GM21360 (cell line): ENCODE results near the gene ZC3H7B.
A peak's percentile ranks its signal among the peaks of the same experiment; 100 is the strongest.
"Not testable (repeated sequence)": the region's sequence is repeated elsewhere in the genome, so short reads cannot be mapped to it uniquely, and the experiment has no call there.

Experiments
- ATAC-seq: cut with Tn5 transposase; IDR thresholded peaks from one replicate; pipeline ENCODE4 v1.9.1; 2021; ENCODE audit warnings: mild to moderate bottlenecking, moderate library complexity; ENCODE audit not compliant: unreplicated experiment

Gene ZC3H7B

DNA sequence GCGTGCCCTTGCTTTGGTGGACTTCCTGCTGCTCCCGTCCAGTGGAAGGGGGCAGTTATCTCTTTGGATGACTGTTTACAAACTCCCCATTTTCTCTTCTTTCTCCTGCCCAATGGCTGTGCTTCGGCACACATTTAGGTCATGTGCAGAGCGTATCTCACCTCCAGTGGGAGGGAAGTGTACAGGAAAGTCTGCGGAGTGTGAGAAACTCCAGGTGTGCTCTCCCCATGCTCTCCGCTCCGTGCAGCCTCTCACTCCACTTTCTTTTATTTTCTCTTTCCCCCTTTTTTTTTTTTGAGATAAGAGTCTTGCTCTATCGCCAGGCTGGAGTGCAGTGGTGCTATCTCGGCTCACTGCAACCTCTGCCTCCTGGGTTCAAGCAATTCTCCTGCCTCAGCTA, 68.5 kb downstream of the ZC3H7B start:
- ATAC-seq, result no peak

DNA sequence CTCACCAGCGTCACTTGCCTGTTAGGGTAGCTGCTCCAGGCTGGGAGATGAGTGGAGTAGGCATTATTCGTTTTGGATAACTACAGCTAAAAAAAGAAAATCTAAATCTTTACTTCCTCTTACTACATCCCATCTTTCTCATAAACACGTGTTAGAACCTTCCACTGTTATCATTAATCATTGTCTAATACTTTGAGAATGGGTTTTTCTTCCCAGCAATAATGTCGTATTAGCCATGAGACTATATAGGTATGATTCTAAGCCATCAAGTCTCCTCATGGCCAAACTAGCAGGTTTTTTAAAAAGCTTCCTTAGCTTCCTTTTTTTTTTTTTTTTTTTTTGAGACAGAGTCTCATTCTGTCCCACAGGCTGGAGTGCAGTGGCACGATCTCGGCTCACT, 76.5 kb downstream of the ZC3H7B start:
- ATAC-seq, result no peak

DNA sequence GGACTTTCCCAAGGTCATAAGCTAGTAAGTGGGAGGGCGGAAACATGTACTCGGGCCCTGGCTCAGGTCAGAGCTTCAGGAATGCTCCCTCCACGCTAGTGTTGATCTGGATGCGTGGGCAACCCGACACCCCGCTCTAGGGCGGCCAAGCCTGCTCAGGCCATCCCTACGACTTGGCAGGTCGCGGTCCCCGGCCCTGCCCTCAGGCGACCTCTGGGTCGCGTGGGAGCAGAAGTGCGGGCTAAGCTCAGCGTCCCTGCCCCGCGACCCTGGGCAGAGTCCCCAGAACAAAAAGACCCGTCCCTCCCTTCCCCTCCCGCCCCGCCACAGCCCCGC, 79.6 kb downstream of the ZC3H7B start:
- peak; percentile 13 for ATAC-seq

DNA sequence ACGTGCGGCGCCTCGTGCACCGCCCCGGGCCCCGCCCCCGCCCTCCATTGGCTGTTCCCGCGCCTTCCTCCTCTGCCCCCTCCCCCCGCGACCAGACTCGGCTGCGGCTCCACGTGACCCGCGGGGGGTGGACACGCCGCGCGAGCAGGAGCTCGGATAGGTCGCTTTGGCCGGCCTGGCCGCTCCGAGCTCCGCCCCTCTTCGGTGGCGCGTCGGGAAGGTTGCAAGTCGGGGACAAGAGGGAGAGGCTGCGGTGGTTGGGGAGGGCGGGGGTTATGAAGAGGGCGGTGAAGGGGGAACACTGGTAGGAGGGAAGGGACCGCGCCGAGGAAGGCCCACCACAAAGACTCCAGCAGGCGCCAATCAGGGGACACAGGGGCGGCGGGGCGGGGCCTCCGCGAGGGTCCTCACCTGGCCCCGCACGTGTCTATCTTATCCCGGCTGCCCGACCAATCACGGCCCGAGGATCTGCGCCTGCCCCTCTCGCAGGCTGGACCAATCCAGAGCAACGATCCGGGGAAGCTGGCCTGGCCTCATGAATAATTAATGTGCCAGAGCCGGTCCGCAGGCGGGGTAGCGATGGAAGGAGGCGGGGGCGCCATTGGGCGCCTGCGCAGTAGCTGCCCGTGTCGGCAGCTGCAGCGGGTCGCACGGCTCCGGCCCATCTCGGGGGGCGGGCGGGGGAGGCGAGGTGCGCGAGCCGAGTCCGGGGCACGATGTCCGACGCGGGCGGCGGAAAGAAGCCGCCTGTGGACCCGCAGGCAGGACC, 80.2 kb downstream of the ZC3H7B start, which contains the start of gene TEF:
Gene TEF (plus strand): TSS at position 614 of the 769 bp plus-strand sequence. CDS start 103 bp downstream, at position 717.
- peak; percentile 83 for ATAC-seq

DNA sequence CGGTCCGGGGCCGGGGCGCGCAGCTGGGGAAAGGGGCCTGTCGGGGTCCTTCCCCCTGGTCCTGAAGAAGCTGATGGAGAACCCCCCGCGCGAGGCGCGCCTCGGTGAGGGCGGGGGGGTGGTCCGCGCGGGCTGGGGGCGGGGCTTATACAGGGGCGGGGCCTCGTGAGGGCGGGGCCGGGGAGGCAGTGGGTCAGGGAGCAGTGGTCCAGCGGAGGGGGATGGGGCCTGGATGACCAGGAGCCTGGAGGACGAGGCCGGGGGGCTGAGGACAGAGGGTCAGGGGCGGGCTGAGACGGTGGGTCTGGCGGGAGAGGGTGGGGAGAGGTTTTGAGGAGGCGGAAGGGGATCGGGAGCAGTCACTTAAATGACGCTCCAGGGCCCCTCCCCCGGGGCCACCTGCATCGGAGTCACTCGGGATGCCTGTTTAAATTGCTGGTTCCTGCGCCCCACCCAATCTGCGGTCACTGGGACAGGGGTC, 80.8 kb downstream of the ZC3H7B start:
- peak; percentile 26 for ATAC-seq

DNA sequence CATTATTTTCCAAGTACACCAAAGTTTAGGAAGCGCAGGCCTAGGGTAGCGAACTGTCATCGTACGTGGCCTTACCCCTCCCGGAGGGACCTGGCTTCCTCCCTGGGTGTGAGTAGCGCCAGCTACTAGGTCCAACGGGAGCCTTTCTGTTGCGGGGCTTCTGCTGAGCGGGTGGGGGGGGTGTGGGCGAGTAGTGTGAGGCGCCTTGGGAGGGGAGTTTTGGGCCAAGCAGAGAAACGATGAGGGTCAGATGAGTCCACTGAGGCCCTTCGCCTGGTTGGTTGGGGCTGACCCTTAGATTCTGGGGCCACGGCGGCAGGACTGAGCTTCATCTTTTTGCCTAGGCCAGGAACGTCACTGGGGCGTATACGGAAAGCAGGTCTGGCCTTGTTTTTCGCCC, 81.3 kb downstream of the ZC3H7B start:
- no peak for ATAC-seq

DNA sequence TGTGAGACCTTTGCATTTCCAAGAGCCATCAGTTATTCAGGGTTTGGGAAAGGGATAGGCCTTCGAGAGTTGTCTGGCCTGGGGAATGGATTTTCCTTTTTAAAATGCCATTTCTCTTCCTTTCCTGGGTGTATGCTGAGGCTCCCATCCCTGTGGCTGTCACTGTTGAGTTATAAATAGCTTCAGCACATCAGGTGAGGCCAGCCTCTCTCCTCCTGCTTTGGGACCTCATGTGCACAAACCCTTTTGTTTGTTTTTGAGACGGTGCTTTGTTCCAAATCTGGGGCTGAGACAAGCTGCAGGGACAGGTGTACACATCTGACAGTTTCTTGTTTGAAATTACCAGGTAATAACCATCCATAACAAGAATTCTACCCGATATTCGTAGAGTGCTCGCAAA, 81.8 kb downstream of the ZC3H7B start:
- no peak for ATAC-seq

DNA sequence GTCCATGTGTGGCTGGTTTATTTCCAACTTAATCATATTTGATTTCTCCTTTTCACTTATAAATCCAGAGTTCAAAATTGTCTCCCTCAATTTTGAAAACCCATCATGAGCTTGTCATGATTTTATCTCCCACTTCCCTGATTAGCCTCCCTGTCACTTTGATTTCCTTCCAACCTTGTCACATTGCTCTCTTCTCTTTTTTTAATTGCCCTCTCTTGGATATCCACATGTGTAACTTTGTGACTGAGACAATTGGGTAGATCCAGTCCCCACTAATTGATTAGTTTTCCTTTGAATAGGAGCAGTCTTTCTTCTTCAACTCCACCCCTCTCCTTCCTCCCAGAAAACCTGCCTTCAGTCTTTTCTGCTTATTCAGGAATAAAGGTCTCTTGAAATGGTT, 82.8 kb downstream of the ZC3H7B start:
- ATAC-seq, result no peak

DNA sequence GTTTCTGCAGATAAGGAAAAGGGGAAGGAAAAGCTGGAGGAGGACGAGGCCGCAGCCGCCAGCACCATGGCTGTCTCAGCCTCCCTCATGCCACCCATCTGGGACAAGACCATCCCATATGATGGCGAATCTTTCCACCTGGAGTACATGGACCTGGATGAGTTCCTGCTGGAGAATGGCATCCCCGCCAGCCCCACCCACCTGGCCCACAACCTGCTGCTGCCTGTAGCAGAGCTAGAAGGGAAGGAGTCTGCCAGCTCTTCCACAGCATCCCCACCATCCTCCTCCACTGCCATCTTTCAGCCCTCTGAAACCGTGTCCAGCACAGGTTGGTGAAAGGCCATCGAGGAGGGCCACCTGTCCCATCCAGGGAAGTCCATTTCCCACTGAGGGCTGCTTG, 86.0 kb downstream of the ZC3H7B start:
- ATAC-seq, result no peak

DNA sequence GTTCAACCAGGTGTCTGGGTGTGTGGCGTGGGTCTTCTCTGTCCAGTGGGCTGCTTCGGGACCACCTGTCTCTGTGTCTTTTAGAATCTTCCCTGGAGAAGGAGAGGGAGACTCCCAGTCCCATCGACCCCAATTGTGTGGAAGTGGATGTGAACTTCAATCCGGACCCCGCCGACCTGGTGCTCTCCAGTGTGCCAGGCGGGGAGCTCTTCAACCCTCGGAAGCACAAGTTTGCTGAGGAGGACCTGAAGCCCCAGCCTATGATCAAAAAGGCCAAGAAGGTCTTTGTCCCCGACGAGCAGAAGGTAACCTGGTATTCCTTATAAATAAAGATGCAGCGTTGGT, 92.7 kb downstream of the ZC3H7B start:
- no peak for ATAC-seq

DNA sequence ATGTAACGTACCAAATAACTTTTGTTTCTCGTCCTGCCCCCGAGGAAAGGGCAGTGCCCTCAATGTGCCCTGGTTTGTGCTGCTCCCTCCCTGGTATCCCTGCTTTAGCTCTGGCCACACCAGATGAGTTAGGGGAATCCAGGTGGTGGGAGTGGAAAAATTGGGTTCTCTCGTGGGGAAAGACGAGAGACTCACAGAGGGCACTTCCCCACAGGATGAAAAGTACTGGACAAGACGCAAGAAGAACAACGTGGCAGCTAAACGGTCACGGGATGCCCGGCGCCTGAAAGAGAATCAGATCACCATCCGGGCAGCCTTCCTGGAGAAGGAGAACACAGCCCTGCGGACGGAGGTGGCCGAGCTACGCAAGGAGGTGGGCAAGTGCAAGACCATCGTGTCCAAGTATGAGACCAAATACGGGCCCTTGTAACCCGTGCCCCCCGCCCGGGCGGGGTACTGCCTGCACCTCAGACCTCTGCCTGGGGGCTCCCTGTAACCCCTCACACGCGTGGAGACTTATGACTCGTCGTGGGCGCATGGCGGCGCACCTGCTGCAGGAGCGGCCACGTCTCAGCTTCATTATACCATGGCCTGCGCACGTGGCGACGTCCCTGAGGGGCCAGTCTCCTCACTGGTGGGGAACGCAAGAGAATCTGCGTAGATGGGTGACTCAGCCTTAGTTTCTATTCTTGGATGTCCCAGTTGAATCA, 94.4 kb downstream of the ZC3H7B start:
- ATAC-seq, result no peak

DNA sequence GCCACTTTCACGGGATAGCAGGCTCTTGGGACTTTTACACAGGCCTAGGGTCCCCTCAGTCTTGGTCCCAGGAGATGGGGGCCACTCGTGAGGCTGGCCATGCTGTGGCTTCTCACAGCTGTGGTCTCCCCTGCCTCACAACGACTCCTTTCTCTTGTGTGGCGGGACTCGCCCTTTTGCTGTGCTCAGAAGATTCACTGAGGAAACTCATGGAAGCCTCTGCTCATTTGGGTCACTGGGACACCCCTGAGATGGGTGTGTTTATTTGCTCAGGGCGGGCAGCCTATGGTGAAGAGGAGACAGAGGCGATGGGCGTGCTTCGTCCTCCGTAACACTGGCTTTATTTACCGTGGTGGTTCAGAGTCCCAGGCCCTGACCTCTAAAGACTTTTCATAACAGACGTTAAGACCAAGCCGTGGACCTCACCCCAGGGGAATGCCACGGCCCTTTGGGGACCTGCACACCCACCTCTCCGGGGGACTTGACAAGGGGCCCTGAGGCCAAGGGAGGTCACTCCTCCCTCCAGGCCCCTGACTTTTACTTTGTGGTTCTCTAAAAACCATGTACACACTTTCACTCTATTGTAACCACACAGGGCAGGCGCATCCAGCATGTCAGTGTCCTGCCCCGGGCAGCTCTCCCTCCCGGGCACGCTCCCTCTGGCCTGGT, 96.0 kb downstream of the ZC3H7B start:
- ATAC-seq, result no peak

DNA sequence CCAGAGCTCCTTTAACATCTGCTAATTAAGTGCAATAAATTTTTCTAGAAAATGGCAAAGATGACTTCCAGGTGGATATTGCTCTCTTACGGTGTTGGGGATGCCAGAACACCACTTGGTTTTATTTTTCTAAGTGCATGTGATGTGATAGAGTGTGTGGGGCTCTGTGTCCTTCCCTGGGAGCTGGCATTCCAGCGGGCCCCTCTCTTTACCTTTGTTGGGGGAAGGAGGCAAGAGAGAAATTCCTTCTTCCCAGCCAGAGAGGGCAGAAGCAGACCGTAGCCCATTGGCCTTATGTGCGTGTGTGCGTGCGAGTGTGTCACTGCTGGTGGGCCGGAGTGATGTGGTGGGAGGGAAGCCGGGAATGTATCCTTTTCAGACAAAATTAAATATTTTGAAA, 97.6 kb downstream of the ZC3H7B start:
- ATAC-seq, result no peak

DNA sequence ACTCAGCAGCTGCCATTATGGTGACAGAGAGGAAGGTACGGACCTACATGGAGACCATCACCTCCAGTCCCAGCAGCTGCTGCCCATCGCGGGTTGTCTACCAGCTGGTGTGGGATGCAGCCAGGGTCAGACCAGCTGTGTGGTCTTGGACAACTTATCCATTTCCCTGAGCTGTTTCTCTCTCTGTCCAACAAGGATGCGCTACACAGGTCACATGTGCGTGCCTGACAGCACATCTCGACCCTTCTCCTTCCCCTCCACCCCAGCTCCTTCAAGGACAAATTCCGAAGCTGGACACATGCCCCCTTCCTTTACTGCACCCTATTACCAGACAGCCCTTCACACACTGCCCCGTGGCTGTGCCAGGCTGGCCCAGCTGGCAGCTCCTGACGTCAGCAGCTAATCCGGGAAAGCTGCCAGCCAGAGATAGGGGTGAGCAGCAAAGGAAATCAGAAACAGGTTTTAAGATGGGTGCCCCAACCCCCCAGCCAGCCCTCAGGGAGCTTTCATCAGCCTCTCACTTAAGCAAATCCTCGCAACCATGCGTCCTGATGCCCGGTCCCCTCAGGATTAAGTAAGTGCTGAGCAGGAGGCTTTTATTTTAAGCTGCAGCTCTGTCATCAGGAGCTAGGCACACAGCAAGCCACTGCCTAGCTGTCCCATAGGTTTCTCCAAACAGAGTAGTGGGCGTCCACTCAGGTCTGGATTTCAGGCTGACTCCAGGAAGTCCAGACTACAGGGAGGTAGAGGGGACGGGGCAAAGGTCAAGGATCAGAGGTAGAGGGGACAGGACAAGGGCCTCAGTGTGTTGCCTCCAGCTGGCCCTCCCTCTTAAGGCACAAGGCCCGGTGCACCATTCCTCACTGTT, 100.7 kb downstream of the ZC3H7B start:
- ATAC-seq, result no peak

DNA sequence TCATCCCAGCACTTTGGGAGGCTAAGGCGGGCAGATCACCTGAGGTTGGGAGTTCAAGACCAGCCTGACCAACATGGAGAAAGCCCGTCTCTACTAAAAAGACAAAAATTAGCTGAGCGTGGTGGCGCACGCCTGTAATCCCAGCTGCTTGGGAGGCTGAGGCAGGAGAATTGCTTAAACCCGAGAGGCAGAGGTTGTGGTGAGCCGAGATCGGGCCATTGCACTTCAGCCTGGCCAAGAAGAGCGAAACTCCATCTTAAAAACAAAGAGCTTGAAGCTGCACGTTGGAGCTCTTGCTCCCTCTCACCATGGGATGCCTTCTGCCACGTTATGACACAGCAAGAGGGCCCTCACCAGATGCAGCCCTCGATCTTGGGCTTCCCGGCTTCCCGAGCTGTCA, 101.5 kb downstream of the ZC3H7B start:
- ATAC-seq, result not testable (repeated sequence)

DNA sequence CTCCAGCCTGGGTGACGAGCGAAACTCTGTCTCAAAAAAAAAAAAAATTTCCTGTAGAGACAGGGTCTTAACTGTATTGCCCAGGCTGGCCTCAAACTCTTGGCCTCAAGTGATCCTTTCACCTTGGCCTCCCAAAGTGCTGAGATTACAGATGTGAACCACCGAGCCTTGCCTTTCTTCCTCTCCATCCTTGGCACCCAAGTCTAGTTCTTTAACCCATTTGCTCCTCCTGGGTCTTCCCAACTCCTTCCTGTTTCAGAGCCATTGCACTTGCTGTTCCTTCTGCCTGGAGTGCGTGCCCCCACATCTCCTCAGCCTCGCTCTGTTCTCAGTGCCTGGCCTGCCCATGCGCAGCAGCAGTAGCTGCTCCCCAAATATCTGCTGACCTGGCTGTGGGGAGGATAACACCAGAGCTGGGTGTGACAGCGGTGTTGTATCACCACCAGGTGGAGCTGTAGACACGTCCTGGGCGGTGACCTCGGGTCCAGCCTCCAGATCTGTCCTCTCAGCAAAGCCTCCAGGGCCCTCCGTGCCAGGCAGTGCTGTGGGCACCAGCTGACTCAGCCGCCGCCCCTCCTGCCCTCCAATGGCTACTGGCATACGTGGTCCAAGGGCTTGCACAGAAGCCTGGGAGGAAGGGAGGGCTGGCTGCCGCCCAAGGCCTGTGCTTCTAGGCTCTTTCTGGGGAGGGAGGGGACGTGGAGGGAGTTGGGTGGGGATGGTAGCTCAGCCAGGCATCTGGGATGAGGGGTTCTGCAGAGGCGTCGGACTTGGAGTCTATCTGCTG, 102.4 kb downstream of the ZC3H7B start:
- peak; percentile 71 for ATAC-seq

DNA sequence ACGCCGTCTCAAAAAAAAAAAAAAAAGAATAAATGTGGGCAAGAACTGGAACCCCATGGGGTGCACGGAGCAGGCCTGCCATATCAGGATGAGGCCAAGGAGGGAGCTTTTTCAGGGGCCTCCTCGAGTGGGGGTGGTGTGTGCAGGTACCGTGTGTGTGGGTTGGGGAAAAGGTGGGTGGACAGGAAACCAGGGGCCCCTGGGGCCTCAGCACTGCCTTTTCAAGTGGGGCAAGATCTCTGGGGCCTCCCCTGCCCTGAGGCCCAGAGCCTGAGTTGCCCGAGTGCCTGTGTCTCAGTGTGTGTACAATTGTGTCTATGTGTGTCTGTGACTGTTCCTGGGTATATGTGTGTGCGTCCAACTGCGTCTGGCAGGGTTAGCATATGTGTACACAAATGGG, 104.3 kb downstream of the ZC3H7B start:
- ATAC-seq, result no peak

DNA sequence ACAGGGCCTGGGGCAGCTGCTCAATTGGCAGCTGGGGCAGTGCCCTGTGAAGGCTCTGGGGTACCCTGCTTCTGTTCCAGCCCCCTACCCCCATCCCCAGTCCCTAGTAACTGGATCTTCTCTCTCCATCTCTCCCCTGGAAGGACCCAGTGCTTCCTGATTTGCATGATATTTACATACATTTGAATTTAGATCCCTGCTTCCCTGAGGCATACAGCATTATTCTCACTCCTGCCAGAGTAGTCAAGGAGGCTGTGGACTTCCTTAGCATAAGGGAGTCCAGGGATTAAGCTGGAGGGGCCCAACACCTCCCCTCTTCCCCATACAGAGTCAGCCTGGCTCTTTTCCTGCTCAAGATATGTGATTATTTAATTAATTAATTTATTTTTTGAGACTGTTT, 105.1 kb downstream of the ZC3H7B start:
- no peak for ATAC-seq

DNA sequence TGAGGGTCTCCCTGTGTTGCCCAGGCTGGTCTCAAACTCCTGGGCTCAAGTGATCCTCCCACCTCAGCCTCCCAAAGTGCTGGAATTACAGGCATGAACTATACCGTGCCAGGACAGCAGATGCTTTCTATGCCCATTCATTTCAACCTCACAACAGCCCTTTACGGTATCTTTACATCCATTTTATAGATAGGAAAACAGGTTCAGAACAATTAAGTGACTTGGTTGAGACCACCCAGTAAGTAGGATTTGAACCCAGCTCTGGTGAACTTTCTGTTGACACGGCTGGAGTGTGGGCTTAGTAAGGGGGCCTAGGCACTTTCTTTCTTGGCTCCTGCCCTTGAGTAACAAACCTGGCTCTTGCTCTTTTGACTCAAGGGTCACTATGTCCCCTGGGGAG, 106.1 kb downstream of the ZC3H7B start:
- no peak for ATAC-seq

DNA sequence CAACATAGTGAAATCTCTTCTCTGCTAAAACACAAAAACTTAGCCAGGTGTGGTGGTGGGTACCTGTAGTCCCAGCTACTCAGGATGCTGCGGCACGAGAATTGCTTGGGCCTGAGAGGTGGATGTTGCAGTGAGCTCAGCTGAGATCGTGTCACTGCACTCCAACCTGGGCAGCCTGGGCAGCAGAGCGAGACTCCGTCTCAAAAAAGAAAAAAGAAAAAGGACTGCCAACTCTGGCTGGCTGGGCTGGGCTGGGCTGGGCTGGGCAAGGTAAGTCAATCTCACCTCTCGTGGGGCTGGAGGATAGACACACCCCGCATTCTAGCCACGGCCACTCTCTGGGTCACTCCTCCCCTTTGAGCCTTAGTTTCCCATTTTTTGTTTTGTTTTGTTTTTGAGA, 107.3 kb downstream of the ZC3H7B start:
- ATAC-seq, result no peak
